ENCODE results near the gene BMAL2.

Gene BMAL2

DNA sequence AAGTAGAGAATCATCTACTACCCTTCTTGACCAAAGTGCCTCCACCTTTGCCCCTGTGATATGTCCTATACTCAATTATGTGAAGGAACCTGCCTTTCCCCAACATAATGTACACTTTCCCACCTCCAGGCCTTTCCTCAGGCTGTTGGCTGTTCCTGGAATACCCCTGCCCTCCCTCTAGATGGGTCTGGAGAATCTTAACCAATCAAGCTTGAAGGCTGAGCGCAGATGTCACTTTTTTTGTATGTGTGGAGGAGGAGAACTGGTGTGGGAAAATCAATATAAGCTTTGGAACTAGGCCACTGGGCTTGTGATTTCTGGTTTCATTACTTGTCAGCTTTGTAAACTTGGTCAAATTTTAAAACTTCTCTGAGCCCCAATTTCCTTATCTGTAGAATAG, 4.7 kb downstream of the BMAL2 start:
- Histone ChIP-seq H3K4me1 (no peaks in the 10 kb centered on the region), H2AFZ (no peak overlapping the region), H3K27ac (no peak overlapping the region), H3K79me2 (no peaks in the 10 kb centered on the region), H3K9me3 (ENCODE audit: control insufficient read depth, low read length) (no peaks in the 10 kb centered on the region), H3K4me2 (ENCODE audit: low read length) (no peak overlapping the region), H3K4me3 (ENCODE audit: low read depth, low read length) (no peak overlapping the region), H3K27me3 (ENCODE audit: control insufficient read depth, insufficient read depth, low read length) (no peaks in the 10 kb centered on the region), H3K36me3 (ENCODE audit: control insufficient read depth, insufficient read depth, low read length) (no peaks in the 10 kb centered on the region), H3K9ac (no peak overlapping the region)
- TF ChIP-seq, protein P1, sequence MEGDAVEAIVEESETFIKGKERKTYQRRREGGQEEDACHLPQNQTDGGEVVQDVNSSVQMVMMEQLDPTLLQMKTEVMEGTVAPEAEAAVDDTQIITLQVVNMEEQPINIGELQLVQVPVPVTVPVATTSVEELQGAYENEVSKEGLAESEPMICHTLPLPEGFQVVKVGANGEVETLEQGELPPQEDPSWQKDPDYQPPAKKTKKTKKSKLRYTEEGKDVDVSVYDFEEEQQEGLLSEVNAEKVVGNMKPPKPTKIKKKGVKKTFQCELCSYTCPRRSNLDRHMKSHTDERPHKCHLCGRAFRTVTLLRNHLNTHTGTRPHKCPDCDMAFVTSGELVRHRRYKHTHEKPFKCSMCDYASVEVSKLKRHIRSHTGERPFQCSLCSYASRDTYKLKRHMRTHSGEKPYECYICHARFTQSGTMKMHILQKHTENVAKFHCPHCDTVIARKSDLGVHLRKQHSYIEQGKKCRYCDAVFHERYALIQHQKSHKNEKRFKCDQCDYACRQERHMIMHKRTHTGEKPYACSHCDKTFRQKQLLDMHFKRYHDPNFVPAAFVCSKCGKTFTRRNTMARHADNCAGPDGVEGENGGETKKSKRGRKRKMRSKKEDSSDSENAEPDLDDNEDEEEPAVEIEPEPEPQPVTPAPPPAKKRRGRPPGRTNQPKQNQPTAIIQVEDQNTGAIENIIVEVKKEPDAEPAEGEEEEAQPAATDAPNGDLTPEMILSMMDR (IDR thresholded peaks at IDR 0.05): no peak

DNA sequence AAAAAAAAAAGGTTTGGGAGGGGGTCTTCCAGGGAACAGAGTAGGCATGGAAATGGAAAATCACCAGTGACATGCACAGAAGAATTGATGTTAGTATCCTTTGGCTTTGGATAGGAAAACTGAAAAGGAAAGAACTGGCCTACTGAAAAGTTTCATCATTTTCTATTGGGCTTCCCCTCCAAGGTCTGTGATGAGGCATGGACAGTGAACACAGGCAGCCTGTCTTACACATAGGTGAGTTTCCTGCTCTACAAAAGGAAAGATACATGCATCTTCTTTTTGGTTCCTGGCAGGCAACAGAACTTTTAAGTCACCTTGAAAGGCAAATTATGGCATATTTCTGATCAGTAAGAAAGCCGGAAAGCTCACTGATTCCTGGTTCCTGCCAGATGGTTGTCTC, 5.8 kb downstream of the BMAL2 start:
- TF ChIP-seq, protein P1 (IDR thresholded peaks at IDR 0.05): no peak
- Histone ChIP-seq H3K4me3 (ENCODE audit: low read depth, low read length) (no peak overlapping the region), H3K27me3 (ENCODE audit: control insufficient read depth, insufficient read depth, low read length) (no peaks in the 10 kb centered on the region), H3K9me3 (ENCODE audit: control insufficient read depth, low read length) (no peaks in the 10 kb centered on the region), H2AFZ (no peak overlapping the region), H3K4me1 (no peaks in the 10 kb centered on the region), H3K27ac (no peak overlapping the region), H3K9ac (no peak overlapping the region), H3K36me3 (ENCODE audit: control insufficient read depth, insufficient read depth, low read length) (no peaks in the 10 kb centered on the region), H3K4me2 (ENCODE audit: low read length) (no peak overlapping the region), H3K79me2 (no peaks in the 10 kb centered on the region)

DNA sequence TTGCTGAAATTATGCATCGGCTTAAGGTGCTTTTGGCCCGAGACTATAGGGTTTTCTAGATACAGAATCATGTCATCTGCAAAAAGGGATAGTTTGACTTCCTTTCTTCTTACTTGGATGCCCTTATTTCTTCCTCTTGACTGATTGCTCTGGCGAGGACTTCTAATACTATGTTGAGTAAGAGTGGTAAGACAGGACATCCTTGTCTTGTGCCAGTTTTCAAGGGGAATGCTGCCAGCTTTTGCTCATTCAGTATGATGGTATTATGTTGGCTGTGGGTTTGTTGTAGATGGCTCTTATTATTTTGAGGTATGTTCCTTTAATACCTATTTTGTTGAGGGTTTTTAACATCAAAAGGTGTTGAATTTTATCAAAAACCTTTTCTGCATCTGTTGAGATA, 8.3 kb downstream of the BMAL2 start:
- Histone ChIP-seq H3K27me3 (ENCODE audit: control insufficient read depth, insufficient read depth, low read length) (no peaks in the 10 kb centered on the region), H3K4me3 (ENCODE audit: low read depth, low read length) (no peak overlapping the region), H3K9me3 (ENCODE audit: control insufficient read depth, low read length) (no peaks in the 10 kb centered on the region), H3K4me1 (no peaks in the 10 kb centered on the region), H3K36me3 (ENCODE audit: control insufficient read depth, insufficient read depth, low read length) (no peaks in the 10 kb centered on the region), H3K9ac (no peak overlapping the region), H3K27ac (no peak overlapping the region), H3K79me2 (no peaks in the 10 kb centered on the region), H3K4me2 (ENCODE audit: low read length) (no peak overlapping the region), H2AFZ (no peak overlapping the region)
- TF ChIP-seq, protein P1 (IDR thresholded peaks at IDR 0.05): no peak

DNA sequence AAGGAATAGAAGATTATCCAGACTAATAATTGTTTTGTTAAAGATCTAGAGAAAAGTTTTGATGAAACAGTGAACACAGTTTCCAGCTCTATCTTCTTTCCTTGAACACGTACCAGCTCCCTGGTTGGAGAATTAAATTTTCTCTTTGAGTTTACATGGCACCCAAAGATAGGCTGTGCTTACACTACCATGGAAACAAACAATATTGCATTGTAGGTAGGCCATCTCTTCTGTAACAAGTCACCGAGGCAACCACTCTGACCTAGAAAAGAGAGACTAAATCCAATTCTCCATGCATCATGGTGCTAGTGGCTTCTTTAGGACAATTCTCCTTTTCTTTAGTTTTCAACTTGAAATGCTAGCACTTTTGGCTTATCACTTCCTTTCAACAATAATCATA, 9.9 kb downstream of the BMAL2 start:
- Histone ChIP-seq H3K4me2 (ENCODE audit: low read length) (no peak overlapping the region), H3K4me1 (no peaks in the 10 kb centered on the region), H3K79me2 (no peaks in the 10 kb centered on the region), H3K27ac (no peak overlapping the region), H3K9me3 (ENCODE audit: control insufficient read depth, low read length) (no peaks in the 10 kb centered on the region), H3K9ac (no peak overlapping the region), H3K4me3 (ENCODE audit: low read depth, low read length) (no peak overlapping the region), H3K27me3 (ENCODE audit: control insufficient read depth, insufficient read depth, low read length) (no peaks in the 10 kb centered on the region), H2AFZ (no peak overlapping the region), H3K36me3 (ENCODE audit: control insufficient read depth, insufficient read depth, low read length) (no peaks in the 10 kb centered on the region)
- TF ChIP-seq, protein P1 (IDR thresholded peaks at IDR 0.05): no peak

DNA sequence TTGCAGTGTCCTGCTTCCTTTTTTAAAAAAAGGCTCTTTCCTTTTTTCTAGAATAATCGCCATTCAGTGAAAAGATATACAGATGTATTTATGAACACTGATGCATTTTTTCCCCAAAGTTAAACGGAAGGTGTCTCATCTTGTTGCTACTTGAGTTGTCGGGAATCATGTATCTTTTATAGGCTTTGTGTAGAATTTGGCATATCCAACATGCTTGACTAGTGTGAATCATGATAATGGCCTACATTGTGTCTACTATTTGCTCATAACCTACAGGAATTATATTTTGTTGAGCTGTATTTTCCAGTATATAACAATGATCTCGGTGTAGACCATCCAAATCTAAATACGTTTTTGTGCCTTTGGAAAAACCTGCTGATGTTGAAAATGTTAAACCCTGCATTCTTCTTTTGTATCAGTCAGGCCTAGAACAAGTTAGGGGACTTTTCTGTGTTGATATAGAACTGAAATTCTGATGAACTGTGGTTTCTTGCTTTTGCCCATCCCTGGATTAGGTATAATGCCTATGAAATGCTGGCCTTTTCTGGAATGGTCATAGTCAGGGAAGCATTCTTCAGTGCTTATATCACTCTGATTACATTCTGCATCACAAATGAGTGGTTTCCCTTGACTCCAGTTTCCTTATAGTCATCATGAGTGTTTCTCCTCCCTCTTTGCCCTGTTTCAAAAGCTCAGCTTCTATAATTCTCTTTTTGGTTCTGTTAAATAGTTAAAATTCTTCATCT, 10.8 kb downstream of the BMAL2 start:
- H3K4me2 ChIP-seq (ENCODE audit: low read length): no peak overlapping the region
- H3K9me3 ChIP-seq (ENCODE audit: control insufficient read depth, low read length): no peaks in the 10 kb centered on the region
- H3K36me3 ChIP-seq (ENCODE audit: control insufficient read depth, insufficient read depth, low read length): no peaks in the 10 kb centered on the region
- no peak overlapping the region for H3K4me3 ChIP-seq (ENCODE audit: low read depth, low read length)
- TF ChIP-seq, protein P1 (IDR thresholded peaks at IDR 0.05): no peak
- H3K4me1 ChIP-seq: no peaks in the 10 kb centered on the region
- H3K79me2 ChIP-seq: no peaks in the 10 kb centered on the region
- no peak overlapping the region for H2AFZ ChIP-seq
- H3K27me3 ChIP-seq (ENCODE audit: control insufficient read depth, insufficient read depth, low read length): no peaks in the 10 kb centered on the region
- H3K9ac ChIP-seq: no peak overlapping the region
- H3K27ac ChIP-seq: no peak overlapping the region

Data from parathyroid adenoma (tissue), 2 donors.